ENCODE results near the gene KCNN1.

DNA sequence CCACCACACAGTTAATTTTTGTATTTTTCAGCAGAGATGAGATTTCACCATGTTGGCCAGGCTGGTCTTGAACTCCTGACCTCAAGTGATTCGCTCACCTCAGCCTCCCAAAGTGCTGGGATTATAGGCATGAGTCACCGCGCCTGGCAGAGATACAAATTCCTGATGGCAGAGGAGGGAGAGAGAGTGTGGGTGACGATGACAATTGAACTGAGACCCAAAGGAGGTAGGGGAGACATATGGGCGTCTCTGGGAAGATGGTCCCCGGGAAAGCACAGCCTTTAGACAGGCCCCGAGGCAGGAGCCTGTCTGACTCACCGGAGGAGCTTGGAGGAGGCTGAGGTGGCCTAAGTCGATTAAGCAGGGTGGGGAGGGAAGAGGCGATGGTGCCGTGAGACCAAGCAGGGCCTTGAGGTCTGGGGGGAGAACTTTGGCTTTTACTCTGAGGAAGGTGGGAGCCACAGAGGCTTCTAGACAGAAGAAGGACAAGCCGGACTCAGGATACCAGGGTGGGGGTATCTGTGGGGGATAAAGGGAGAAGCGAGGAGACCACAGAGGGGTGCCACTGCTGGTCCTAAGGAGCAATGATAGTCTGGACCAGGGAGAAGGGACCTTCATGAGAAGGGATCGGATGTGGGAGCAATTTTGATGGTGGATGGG is 79.3 kb downstream of the KCNN1 start:
- TF ChIP-seq, protein P1, sequence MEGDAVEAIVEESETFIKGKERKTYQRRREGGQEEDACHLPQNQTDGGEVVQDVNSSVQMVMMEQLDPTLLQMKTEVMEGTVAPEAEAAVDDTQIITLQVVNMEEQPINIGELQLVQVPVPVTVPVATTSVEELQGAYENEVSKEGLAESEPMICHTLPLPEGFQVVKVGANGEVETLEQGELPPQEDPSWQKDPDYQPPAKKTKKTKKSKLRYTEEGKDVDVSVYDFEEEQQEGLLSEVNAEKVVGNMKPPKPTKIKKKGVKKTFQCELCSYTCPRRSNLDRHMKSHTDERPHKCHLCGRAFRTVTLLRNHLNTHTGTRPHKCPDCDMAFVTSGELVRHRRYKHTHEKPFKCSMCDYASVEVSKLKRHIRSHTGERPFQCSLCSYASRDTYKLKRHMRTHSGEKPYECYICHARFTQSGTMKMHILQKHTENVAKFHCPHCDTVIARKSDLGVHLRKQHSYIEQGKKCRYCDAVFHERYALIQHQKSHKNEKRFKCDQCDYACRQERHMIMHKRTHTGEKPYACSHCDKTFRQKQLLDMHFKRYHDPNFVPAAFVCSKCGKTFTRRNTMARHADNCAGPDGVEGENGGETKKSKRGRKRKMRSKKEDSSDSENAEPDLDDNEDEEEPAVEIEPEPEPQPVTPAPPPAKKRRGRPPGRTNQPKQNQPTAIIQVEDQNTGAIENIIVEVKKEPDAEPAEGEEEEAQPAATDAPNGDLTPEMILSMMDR (IDR thresholded peaks at IDR 0.05; ENCODE audit: insufficient read depth, low read length) = no peak
- TF ChIP-seq, protein P2, sequence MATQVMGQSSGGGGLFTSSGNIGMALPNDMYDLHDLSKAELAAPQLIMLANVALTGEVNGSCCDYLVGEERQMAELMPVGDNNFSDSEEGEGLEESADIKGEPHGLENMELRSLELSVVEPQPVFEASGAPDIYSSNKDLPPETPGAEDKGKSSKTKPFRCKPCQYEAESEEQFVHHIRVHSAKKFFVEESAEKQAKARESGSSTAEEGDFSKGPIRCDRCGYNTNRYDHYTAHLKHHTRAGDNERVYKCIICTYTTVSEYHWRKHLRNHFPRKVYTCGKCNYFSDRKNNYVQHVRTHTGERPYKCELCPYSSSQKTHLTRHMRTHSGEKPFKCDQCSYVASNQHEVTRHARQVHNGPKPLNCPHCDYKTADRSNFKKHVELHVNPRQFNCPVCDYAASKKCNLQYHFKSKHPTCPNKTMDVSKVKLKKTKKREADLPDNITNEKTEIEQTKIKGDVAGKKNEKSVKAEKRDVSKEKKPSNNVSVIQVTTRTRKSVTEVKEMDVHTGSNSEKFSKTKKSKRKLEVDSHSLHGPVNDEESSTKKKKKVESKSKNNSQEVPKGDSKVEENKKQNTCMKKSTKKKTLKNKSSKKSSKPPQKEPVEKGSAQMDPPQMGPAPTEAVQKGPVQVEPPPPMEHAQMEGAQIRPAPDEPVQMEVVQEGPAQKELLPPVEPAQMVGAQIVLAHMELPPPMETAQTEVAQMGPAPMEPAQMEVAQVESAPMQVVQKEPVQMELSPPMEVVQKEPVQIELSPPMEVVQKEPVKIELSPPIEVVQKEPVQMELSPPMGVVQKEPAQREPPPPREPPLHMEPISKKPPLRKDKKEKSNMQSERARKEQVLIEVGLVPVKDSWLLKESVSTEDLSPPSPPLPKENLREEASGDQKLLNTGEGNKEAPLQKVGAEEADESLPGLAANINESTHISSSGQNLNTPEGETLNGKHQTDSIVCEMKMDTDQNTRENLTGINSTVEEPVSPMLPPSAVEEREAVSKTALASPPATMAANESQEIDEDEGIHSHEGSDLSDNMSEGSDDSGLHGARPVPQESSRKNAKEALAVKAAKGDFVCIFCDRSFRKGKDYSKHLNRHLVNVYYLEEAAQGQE (IDR thresholded peaks at IDR 0.05; ENCODE audit: insufficient replicate concordance, low read depth) = no peak
- TF ChIP-seq GABPA (IDR thresholded peaks at IDR 0.05; ENCODE audit: low read depth) = no peak
